PC-9 (cell line): Measurements from ENCODE around the gene NPW. TPM values are rescaled to one million over a fixed set of nuclear protein-coding genes. Genes with fewer than 3 reads are reported as not detected.
A peak's percentile ranks its signal among the peaks of the same experiment; 100 is the strongest.

Source experiments
- BruUV-seq: library from RNA; stranded (reverse); fragments of 400-500 nt; replicated peaks from 2 replicates; lab custom pipeline; 2021; lab: Mats Ljungman, UMichigan
- CTCF ChIA-PET: fragments of 300-600 bp; sonication (Branson Sonifier 250); formaldehyde crosslinking; loops from one replicate; lab custom pipeline; 2022; ENCODE audit warnings: antibody characterized with exemption; lab: Charles Lee
- POLR2A ChIA-PET: fragments of 300-600 bp; sonication (Branson Sonifier 250); formaldehyde crosslinking; loops from one replicate; lab custom pipeline; 2022; ENCODE audit warnings: antibody characterized with exemption; ENCODE audit not compliant: unreplicated experiment; lab: Charles Lee
- DNase-seq, 2 experiments: peaks; one replicate each; pipeline versions ENCODE4 v3.0.0 to v3.0.0-alpha.2; 2015 to 2022; ENCODE audit warnings: mixed read lengths in 1 of 2
- H2AFZ ChIP-seq: fragments of 200-600 bp; sonication (generic); 2 replicates; pipeline ENCODE4 v1.8.1; 2017; ENCODE audit warnings: antibody characterized with exemption
- H3F3A ChIP-seq: fragments of 200-600 bp; sonication (generic); 2 replicates; pipeline ENCODE4 v1.8.1; 2017; ENCODE audit warnings: antibody characterized with exemption, mild to moderate bottlenecking, low read depth; ENCODE audit not compliant: insufficient read depth
- H3K27ac ChIP-seq: fragments of 200-600 bp; sonication (generic); 2 replicates; pipeline ENCODE4 v1.6.1; 2016; ENCODE audit warnings: mixed run types
- H3K27me3 ChIP-seq: fragments of 200-600 bp; sonication (generic); 2 replicates; pipeline ENCODE4 v1.6.1; 2016; ENCODE audit warnings: low read depth, mixed run types; ENCODE audit not compliant: insufficient read depth
- H3K36me3 ChIP-seq: fragments of 200-600 bp; sonication (generic); 2 replicates; pipeline ENCODE4 v1.6.1; 2016; ENCODE audit warnings: low read depth, mixed run types
- H3K4me1 ChIP-seq: fragments of 200-600 bp; sonication (generic); replicated peaks from 2 replicates; pipeline ENCODE4 v1.6.1; 2016; ENCODE audit warnings: mixed run types; ENCODE audit not compliant: insufficient read depth
- H3K4me2 ChIP-seq: fragments of 200-600 bp; sonication (generic); 2 replicates; pipeline ENCODE4 v1.6.1; 2017; ENCODE audit warnings: mixed run types
- H3K4me3 ChIP-seq: fragments of 200-600 bp; sonication (generic); 2 replicates; pipeline ENCODE4 v1.6.1; 2016; ENCODE audit warnings: mixed run types
- H3K79me2 ChIP-seq: fragments of 200-600 bp; sonication (generic); 2 replicates; pipeline ENCODE4 v1.6.1; 2017; ENCODE audit warnings: low read depth, mixed run types
- H3K9me2 ChIP-seq: fragments of 200-600 bp; sonication (generic); 2 replicates; pipeline ENCODE4 v1.8.1; 2017; ENCODE audit warnings: mild to moderate bottlenecking; ENCODE audit not compliant: insufficient read depth
- H3K9me3 ChIP-seq: fragments of 200-600 bp; sonication (generic); 2 replicates; pipeline ENCODE4 v1.8.1; 2016; ENCODE audit warnings: low read depth; ENCODE audit not compliant: insufficient read depth
- H4K20me1 ChIP-seq: fragments of 200-600 bp; sonication (generic); 2 replicates; pipeline ENCODE4 v1.8.1; 2017; ENCODE audit not compliant: insufficient read depth
- CTCF ChIP-seq: fragments of 200-600 bp; sonication (generic); conservative IDR thresholded peaks from 2 replicates; pipeline ENCODE4 v1.6.1; 2017; ENCODE audit warnings: mixed run types, antibody characterized with exemption, mild to moderate bottlenecking, moderate library complexity
- EZH2 ChIP-seq: fragments of 200-600 bp; sonication (generic); IDR thresholded peaks from 2 replicates; pipeline ENCODE4 v1.8.0; 2017; ENCODE audit warnings: antibody characterized with exemption, low read depth
- intact Hi-C: fragments of 100-400 bp; cut with micrococcal nuclease; formaldehyde crosslinking; loops from one replicate; pipeline ENCODE4 v1.10.0; 2022; ENCODE audit not compliant: unreplicated experiment
- total RNA-seq: library from RNA; stranded (reverse); gene quantifications from 2 replicates; pipeline ENCODE4 v1.2.3, GENCODE V29; 2021

Gene NPW
- total RNA-seq, 1 experiment from 2014 or later = 4.0 TPM

GRCh38 chr16:2040787-2041522, 21.4 kb downstream of the NPW start:
- DNase-seq = peak; percentile 94 to 96
- H3K36me3 ChIP-seq = no peaks in the 10 kb centered on the region
- H3K79me2 ChIP-seq = no peaks in the 10 kb centered on the region; the same call in 1 of the 2 replicates
- intact Hi-C loops = loop anchor here (10.0 kb wide), 1 partner anchor 564 kb away; no protein-coding TSS in a partner anchor
- no peaks in the 10 kb centered on the region for H4K20me1 ChIP-seq
- peaks cover 45% of the 10 kb centered on the region for H3K4me1 ChIP-seq
- TF ChIP-seq EZH2 (no peak), CTCF (no peak)
- H3K9me3 ChIP-seq = no peaks in the 10 kb centered on the region
- peak overlapping the region; percentile 65; the same call in 1 of the 2 replicates for H2AFZ ChIP-seq
- H3K4me3 ChIP-seq = no peak overlapping the region
- no TSS peak for BruUV-seq
- ChIA-PET POLR2A (interaction anchor here (0.6 to 0.9 kb wide), 8 partner anchors 18 to 1741 kb away, joined by 3 to 14 read pairs (median 3); partner anchors contain the start of genes TRAF7, UQCC4 and ZNF213), CTCF (interaction anchor here (0.6 to 0.9 kb wide), 3 partner anchors 14 to 154 kb away, joined by 3 to 12 read pairs (median 8); partner anchors contain the start of gene NHERF2)
- H3F3A ChIP-seq = peaks cover 32% of the 10 kb centered on the region
- H3K4me2 ChIP-seq = peak overlapping the region; percentile 71
- H3K27me3 ChIP-seq = no peaks in the 10 kb centered on the region
- H3K27ac ChIP-seq = peak overlapping the region; percentile 95
- no peaks in the 10 kb centered on the region for H3K9me2 ChIP-seq

GRCh38 chr16:2042171-2042985, 22.8 kb downstream of the NPW start:
- H3K27me3 ChIP-seq = no peaks in the 10 kb centered on the region
- BruUV-seq = no TSS peak
- H2AFZ ChIP-seq = no peak overlapping the region
- intact Hi-C loops = loop anchor here (10.0 kb wide), 1 partner anchor 562 kb away; no protein-coding TSS in a partner anchor
- peaks cover 38% of the 10 kb centered on the region for H3F3A ChIP-seq
- CTCF ChIA-PET = no interaction called here
- no peak overlapping the region for H3K4me3 ChIP-seq
- peak in 1 of 2 experiments; percentile 65 for DNase-seq
- peaks cover 53% of the 10 kb centered on the region for H3K4me1 ChIP-seq
- POLR2A ChIA-PET = interaction anchor here (0.5 to 0.6 kb wide), 2 partner anchors 71 to 1678 kb away, joined by 3 to 8 read pairs; no protein-coding TSS in a partner anchor
- H3K79me2 ChIP-seq = peaks cover 9% of the 10 kb centered on the region
- no peak for TF ChIP-seq EZH2
- no peak for TF ChIP-seq CTCF
- peak overlapping the region; percentile 71 for H3K4me2 ChIP-seq
- H4K20me1 ChIP-seq = no peaks in the 10 kb centered on the region
- H3K36me3 ChIP-seq = no peaks in the 10 kb centered on the region
- peak overlapping the region; percentile 95 for H3K27ac ChIP-seq
- no peaks in the 10 kb centered on the region for H3K9me3 ChIP-seq
- no peaks in the 10 kb centered on the region for H3K9me2 ChIP-seq
